ENCODE measurements around the gene OTOL1.

The OTOL1 gene

DNA sequence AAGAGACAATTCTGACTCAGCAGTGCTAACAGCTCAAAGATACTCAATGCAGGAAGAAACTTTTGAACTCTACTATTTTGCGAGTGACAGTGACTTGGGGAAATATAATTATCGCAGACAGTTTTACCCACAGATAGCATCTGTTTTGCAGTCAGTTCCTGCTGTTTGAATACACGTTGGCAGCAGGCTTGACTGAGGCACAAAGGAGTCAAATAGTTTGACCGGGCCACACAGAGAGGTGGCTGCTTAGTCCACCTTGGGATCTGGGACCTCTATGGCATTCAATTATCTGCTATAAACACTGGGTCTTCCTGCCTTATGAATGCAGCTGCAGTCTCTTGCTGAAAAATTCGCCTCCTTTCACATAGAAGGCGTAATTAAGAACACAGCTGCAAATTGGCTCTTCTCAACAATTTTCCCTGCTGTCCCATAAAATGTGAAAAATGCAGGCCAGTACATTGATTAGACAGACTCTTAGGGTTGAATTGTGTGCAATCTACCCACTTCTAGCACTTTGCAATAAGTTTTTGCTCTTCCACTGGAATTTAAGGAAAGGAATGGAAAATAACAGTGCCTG lies 56.5 kb downstream of the OTOL1 start:
- no peak for DNase-seq (ENCODE audit: low read depth)
- TF ChIP-seq, protein P1, sequence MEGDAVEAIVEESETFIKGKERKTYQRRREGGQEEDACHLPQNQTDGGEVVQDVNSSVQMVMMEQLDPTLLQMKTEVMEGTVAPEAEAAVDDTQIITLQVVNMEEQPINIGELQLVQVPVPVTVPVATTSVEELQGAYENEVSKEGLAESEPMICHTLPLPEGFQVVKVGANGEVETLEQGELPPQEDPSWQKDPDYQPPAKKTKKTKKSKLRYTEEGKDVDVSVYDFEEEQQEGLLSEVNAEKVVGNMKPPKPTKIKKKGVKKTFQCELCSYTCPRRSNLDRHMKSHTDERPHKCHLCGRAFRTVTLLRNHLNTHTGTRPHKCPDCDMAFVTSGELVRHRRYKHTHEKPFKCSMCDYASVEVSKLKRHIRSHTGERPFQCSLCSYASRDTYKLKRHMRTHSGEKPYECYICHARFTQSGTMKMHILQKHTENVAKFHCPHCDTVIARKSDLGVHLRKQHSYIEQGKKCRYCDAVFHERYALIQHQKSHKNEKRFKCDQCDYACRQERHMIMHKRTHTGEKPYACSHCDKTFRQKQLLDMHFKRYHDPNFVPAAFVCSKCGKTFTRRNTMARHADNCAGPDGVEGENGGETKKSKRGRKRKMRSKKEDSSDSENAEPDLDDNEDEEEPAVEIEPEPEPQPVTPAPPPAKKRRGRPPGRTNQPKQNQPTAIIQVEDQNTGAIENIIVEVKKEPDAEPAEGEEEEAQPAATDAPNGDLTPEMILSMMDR (IDR thresholded peaks at IDR 0.05; ENCODE audit: low read length, missing control alignments): no peak
- H3K4me3 ChIP-seq (replicated peaks; ENCODE audit: low read depth, low read length): no peak overlapping the region
